Suprapubic skin (tissue), 4 donors: ENCODE data around the gene ZNF398. TPM values are rescaled to one million over a fixed set of nuclear protein-coding genes. Genes with fewer than 3 reads are reported as not detected.
A peak's percentile ranks its signal among the peaks of the same experiment; 100 is the strongest.

ENCODE experiments used
- DNase-seq, 2 donors: peaks; one replicate each; pipeline ENCODE4 v3.0.0-alpha.2; 2019; ENCODE audit warnings: low spot score in 2 of 2
- H3K27ac ChIP-seq: fragments of 200-600 bp; sonication (generic); one replicate; pipeline ENCODE4 v1.5.1; 2019
- H3K27me3 ChIP-seq: fragments of 200-600 bp; sonication (generic); one replicate; pipeline ENCODE4 v1.5.1; 2019
- H3K36me3 ChIP-seq: fragments of 200-600 bp; sonication (generic); one replicate; pipeline ENCODE4 v1.5.1; 2019
- H3K4me1 ChIP-seq: fragments of 200-600 bp; sonication (generic); one replicate; pipeline ENCODE4 v1.5.1; 2019
- H3K4me3 ChIP-seq: fragments of 200-600 bp; sonication (generic); one replicate; pipeline ENCODE4 v1.5.1; 2019; ENCODE audit warnings: mild to moderate bottlenecking
- H3K9me3 ChIP-seq: fragments of 200-600 bp; sonication (generic); one replicate; pipeline ENCODE4 v1.5.1; 2019
- CTCF ChIP-seq, 2 donors: fragments of 200-600 bp in 1 of 2; fragments of 450-650 bp in 1 of 2; sonication (generic) in 1 of 2; IDR thresholded peaks; one replicate each; pipeline ENCODE4 v1.5.1; 2016 to 2019; ENCODE audit warnings: antibody characterized with exemption in 2 of 2, mild to moderate bottlenecking in 1 of 2, moderate library complexity in 1 of 2
- EP300 ChIP-seq: sonication (generic); formaldehyde crosslinking; IDR thresholded peaks from one replicate; pipeline ENCODE4 v1.6.1; 2017; ENCODE audit warnings: antibody characterized with exemption
- POLR2A ChIP-seq, 2 donors: fragments of 450-650 bp; IDR thresholded peaks; one replicate each; pipeline ENCODE4 v1.6.1; 2017; ENCODE audit warnings: antibody characterized with exemption in 2 of 2, mild to moderate bottlenecking in 2 of 2, moderate library complexity in 2 of 2
- POLR2AphosphoS5 ChIP-seq, 3 donors: sonication (generic); formaldehyde crosslinking; IDR thresholded peaks; one replicate each; pipeline ENCODE4 v1.6.1; 2017; ENCODE audit warnings: antibody characterized with exemption in 3 of 3
- WGBS: methylation state at CpG from one replicate; pipeline ENCODE4 v1.1.5; 2018; 5-methylcytosine and 5-hydroxymethylcytosine counted together
- total RNA-seq, 4 donors: library from RNA; depleted of rRNA; stranded (reverse); fragments of >200 nt; gene quantifications; one replicate each; pipeline ENCODE4 v1.1.0, GENCODE V29; 2016

Gene ZNF398
- total RNA-seq, 4 donors from 2014 or later = 25.7 to 50.4 (median 33.9) TPM

DNA sequence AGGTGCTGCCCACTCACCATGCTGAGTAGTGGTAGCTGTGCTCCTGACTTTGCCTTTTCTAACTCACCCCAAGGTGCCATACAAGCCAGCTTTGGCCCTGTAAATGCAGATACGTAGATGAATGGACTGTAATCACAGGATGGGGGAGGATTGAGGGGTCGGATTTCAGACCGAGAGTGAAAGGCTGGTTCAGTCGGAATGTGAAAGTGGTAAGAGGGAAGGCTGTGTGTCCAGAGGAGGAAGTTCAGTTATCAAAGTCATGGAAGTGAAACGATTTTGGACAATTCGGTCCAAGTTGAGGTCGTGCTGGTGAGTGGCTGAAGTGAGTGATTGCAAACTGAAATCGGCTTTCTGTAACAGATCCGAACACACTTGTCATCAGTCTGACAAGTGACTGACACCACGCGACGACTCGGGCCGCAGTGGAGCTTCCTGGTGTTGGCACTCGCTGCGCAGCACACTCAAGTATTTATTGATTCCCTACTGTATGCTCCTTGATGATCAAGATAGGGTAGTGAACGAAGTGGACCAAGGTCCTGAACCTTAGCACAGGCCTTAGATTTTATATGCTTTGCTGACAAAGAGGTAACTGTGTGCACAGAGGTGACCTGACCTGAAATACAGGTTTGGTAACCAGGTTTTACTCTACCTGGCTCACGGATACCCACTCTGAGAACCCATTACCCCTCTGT is 58.6 kb downstream of the ZNF398 start:
- Histone ChIP-seq H3K4me3 (no peak overlapping the region), H3K36me3 (peaks cover 89% of the 10 kb centered on the region)
- 70% methylated on average over 18 of the region's 18 CpGs for WGBS

GRCh38 chr7:149207324-149208035 is 60.2 kb downstream of the ZNF398 start:
- peaks cover 89% of the 10 kb centered on the region for H3K36me3 ChIP-seq

More for the DNA sequence above, 58.6 kb downstream of the ZNF398 start:
- Histone ChIP-seq H3K27me3 (no peaks in the 10 kb centered on the region), H3K4me1 (peaks cover 11% of the 10 kb centered on the region), H3K27ac (no peak overlapping the region), H3K9me3 (no peaks in the 10 kb centered on the region)
- DNase-seq = no peak
- TF ChIP-seq EP300 = no peak

GRCh38 chr7:149209518-149210269 is 62.4 kb downstream of the ZNF398 start:
- DNase-seq = no peak
- TF ChIP-seq POLR2AphosphoS5 (IDR thresholded peaks at IDR 0.05) (no peak), CTCF (IDR thresholded peaks at IDR 0.05) (peak; percentile 15 to 45)
- Histone ChIP-seq H3K4me3 (no peak overlapping the region), H3K36me3 (peaks cover 90% of the 10 kb centered on the region), H3K27me3 (no peaks in the 10 kb centered on the region), H3K27ac (no peak overlapping the region), H3K9me3 (no peaks in the 10 kb centered on the region), H3K4me1 (peaks cover 11% of the 10 kb centered on the region)
- 59% methylated on average over 7 of the region's 7 CpGs for WGBS

More at GRCh38 chr7:149207324-149208035, 60.2 kb downstream of the ZNF398 start:
- DNase-seq = no peak
- no peak overlapping the region for H3K4me3 ChIP-seq
- H3K27ac ChIP-seq = no peak overlapping the region
- no peaks in the 10 kb centered on the region for H3K27me3 ChIP-seq
- no peaks in the 10 kb centered on the region for H3K9me3 ChIP-seq
- no peak for TF ChIP-seq CTCF (IDR thresholded peaks at IDR 0.05)
- TF ChIP-seq POLR2AphosphoS5 (IDR thresholded peaks at IDR 0.05) = no peak
- TF ChIP-seq EP300 = no peak
- no peak for TF ChIP-seq POLR2A (IDR thresholded peaks at IDR 0.05)
- peaks cover 11% of the 10 kb centered on the region for H3K4me1 ChIP-seq
- WGBS = 83% methylated on average over 35 of the region's 35 CpGs

DNA sequence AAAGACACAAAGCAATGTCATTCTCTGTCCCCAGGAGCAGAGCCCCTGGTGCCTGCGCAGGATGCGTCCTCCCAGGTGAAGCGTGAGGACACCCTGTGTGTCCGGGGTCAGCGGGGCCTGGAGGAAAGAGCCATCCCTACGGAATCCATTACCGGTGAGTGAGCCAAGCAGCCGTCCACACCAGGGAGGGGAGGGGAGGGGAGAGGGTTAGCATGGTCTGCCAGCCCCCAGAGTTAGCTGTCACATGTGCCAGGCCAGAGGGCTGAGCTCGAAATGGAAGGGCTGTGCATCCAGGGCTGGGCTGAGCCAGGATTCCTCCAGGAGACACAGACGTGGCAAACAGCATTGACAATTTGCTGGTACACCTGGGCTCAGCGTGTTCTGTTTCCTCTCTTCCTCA is 63.3 kb downstream of the ZNF398 start:
- Histone ChIP-seq H3K27ac (no peak overlapping the region), H3K9me3 (no peaks in the 10 kb centered on the region), H3K4me1 (peaks cover 9% of the 10 kb centered on the region), H3K36me3 (peaks cover 94% of the 10 kb centered on the region), H3K27me3 (no peaks in the 10 kb centered on the region), H3K4me3 (no peak overlapping the region)
- TF ChIP-seq POLR2AphosphoS5 (IDR thresholded peaks at IDR 0.05) (no peak), EP300 (no peak)
- 88% methylated on average over 11 of the region's 11 CpGs for WGBS
- DNase-seq = no peak

GRCh38 chr7:149214020-149214720 is 66.9 kb downstream of the ZNF398 start:
- Histone ChIP-seq H3K27me3 (no peaks in the 10 kb centered on the region), H3K4me1 (no peaks in the 10 kb centered on the region), H3K9me3 (no peaks in the 10 kb centered on the region), H3K36me3 (peaks cover 100% of the 10 kb centered on the region), H3K27ac (no peak overlapping the region), H3K4me3 (no peak overlapping the region)
- WGBS = 56% methylated on average over 7 of the region's 7 CpGs
- TF ChIP-seq EP300 = no peak
- TF ChIP-seq CTCF (IDR thresholded peaks at IDR 0.05) = no peak
- no peak for TF ChIP-seq POLR2A (IDR thresholded peaks at IDR 0.05)
- TF ChIP-seq POLR2AphosphoS5 (IDR thresholded peaks at IDR 0.05) = no peak
- no peak for DNase-seq
